ENCODE measurements around the gene ANLN. TPM values are rescaled to one million over a fixed set of nuclear protein-coding genes. Genes with fewer than 3 reads are reported as not detected.

ANLN gene
- total and polyA plus RNA-seq, 10 donors = 0.91 to 14.9 (median 3.2) TPM

GRCh38 chr7:36346260-36346831 is 43.3 kb upstream of the ANLN start:
- H3K9me3 ChIP-seq = no peaks in the 10 kb centered on the region
- H3K27ac ChIP-seq = no peak overlapping the region
- intact Hi-C loops (cut with DNase I; ENCODE audit: low total_unique reads) = no loop called here
- no peak for DNase-seq
- H3K36me3 ChIP-seq = no peaks in the 10 kb centered on the region
- peaks cover 0 to 9% (median 0%) of the 10 kb centered on the region in 7 donors for H3K27me3 ChIP-seq (replicated peaks in 1 of 7)
- WGBS, 5 donors = 68 to 84% (median 82%) methylated on average over 6 of the region's 6 CpGs
- no peak for TF ChIP-seq CTCF (IDR thresholded peaks at IDR 0.05 in 8 of 11, conservative IDR thresholded peaks at IDR 0.05 in 3 of 11)
- H3K4me1 ChIP-seq = no peaks in the 10 kb centered on the region
- H3K4me3 ChIP-seq = no peak overlapping the region

DNA sequence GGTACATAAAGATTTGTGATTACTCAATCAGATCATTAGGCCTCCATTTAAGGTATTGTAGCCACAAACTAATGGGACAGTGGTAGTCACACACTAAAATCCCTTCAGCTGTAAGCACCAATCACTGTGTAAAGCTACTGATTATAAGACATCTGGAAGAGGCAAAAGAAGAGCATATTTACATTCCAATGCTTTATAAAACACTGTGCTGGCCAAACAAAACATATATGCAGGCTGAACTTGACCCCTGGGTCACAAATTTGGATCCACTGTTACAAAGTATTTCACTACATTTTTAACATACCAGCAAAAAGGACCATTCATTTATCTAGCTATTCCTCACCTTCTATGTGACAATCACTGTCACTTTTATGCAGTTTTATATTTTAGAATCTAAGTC is 41.4 kb upstream of the ANLN start:
- no peaks in the 10 kb centered on the region for H3K4me1 ChIP-seq
- TF ChIP-seq CTCF (IDR thresholded peaks at IDR 0.05 in 8 of 11, conservative IDR thresholded peaks at IDR 0.05 in 3 of 11) (no peak), POLR2AphosphoS5 (IDR thresholded peaks at IDR 0.05) (no peak), POLR2A (IDR thresholded peaks at IDR 0.05) (no peak)
- no peak for DNase-seq
- H3K4me3 ChIP-seq = no peak overlapping the region
- no peaks in the 10 kb centered on the region for H3K27me3 ChIP-seq (replicated peaks in 1 of 7)
- no peak overlapping the region for H3K27ac ChIP-seq
- intact Hi-C loops (cut with DNase I; ENCODE audit: low total_unique reads) = no loop called here
- no peaks in the 10 kb centered on the region for H3K36me3 ChIP-seq
- H3K9me3 ChIP-seq = no peaks in the 10 kb centered on the region

DNA sequence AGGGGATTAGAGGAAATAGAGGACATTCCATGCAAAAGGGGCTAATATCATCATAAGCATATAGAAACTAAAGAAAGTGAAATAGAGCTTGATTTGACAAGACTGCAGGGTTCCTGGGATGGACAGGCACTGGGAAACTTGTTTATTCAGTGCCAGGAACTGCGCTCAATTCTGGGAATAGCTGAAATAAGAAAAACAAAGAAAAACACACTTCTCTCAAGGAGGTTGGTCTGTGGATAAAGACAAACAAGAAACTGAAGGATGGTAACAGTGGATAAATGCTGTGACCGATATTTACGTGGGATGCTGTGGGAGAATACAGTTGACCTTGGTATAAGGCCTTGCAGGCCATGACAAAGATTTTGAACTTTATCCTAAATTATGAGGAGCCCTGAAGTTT is 40.9 kb upstream of the ANLN start:
- intact Hi-C loops (cut with DNase I; ENCODE audit: low total_unique reads) = no loop called here
- 93 to 100% (median 96%) methylated on average over 3 of the region's 3 CpGs for WGBS, 5 donors
- no peak for DNase-seq
- no peaks in the 10 kb centered on the region for H3K9me3 ChIP-seq
- H3K4me1 ChIP-seq = no peaks in the 10 kb centered on the region
- H3K4me3 ChIP-seq = no peak overlapping the region
- no peaks in the 10 kb centered on the region for H3K36me3 ChIP-seq
- no peak overlapping the region for H3K27ac ChIP-seq
- TF ChIP-seq CTCF (IDR thresholded peaks at IDR 0.05 in 8 of 11, conservative IDR thresholded peaks at IDR 0.05 in 3 of 11) (no peak), POLR2A (IDR thresholded peaks at IDR 0.05) (no peak), POLR2AphosphoS5 (IDR thresholded peaks at IDR 0.05) (no peak)
- H3K27me3 ChIP-seq (replicated peaks in 1 of 7) = no peaks in the 10 kb centered on the region

DNA sequence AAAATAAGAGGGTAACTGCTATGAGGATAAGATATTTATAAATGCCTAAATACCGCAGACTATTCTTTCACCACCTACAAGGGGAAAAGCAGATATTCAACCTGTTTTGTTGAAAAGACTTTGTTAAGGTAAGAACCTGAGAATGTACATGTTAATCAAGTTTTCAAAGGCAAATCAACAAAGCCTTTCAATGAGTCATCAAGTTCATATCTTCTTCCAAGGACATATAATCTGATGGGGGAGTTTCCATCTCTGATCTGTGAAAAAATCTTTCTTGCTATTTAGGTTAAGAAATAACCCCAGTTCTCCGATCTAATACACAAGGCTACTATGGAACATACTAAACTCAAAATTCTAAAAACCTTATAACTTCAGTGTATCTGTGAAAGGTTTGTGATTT is 40.0 kb upstream of the ANLN start:
- no peaks in the 10 kb centered on the region for H3K9me3 ChIP-seq
- no peak for TF ChIP-seq POLR2A (IDR thresholded peaks at IDR 0.05)
- TF ChIP-seq POLR2AphosphoS5 (IDR thresholded peaks at IDR 0.05) = no peak
- no peak for TF ChIP-seq CTCF (IDR thresholded peaks at IDR 0.05 in 8 of 11, conservative IDR thresholded peaks at IDR 0.05 in 3 of 11)
- no peak for DNase-seq
- H3K36me3 ChIP-seq = no peaks in the 10 kb centered on the region
- no peak overlapping the region for H3K27ac ChIP-seq
- no peaks in the 10 kb centered on the region for H3K27me3 ChIP-seq (replicated peaks in 1 of 7)
- intact Hi-C loops (cut with DNase I; ENCODE audit: low total_unique reads) = no loop called here
- WGBS, 5 donors = 86 to 96% (median 90%) methylated on average over 2 of the region's 2 CpGs
- no peaks in the 10 kb centered on the region for H3K4me1 ChIP-seq
- H3K4me3 ChIP-seq = no peak overlapping the region
